HCT116 (cell line): ENCODE results near the gene CYP2E1. TPM values are rescaled to one million over a fixed set of nuclear protein-coding genes. Genes with fewer than 3 reads are reported as not detected.

Experiments
- ATAC-seq: fragments of 200-7000 bp; cut with Tn5 transposase; 2 replicates; pipeline ENCODE4 v1.9.1; 2020; ENCODE audit warnings: mild to moderate bottlenecking, moderate library complexity
- BruUV-seq: library from RNA; stranded (reverse); fragments of 400-500 nt; replicated peaks from 2 replicates; lab custom pipeline; 2021; lab: Mats Ljungman, UMichigan
- CTCF ChIA-PET: fragments of 300-600 bp; sonication (Branson Sonifier 250); formaldehyde crosslinking; loops from one replicate; lab custom pipeline; 2021; ENCODE audit warnings: antibody characterized with exemption; lab: Charles Lee
- POLR2A ChIA-PET: fragments of 300-600, 350-600 bp; sonication (Branson Sonifier 250); formaldehyde crosslinking; loops from one replicate; lab custom pipeline; 2021; ENCODE audit warnings: antibody characterized with exemption; lab: Charles Lee
- RAD21 ChIA-PET, 2 experiments: fragments of 300-600 bp; sonication (Branson Sonifier 250); formaldehyde crosslinking; loops; one replicate each; lab custom pipeline; 2023; ENCODE audit warnings: low total read pairs in 2 of 2; ENCODE audit not compliant: uncharacterized antibody in 2 of 2, unreplicated experiment in 2 of 2, low non-redundant PET in 1 of 2; lab: Charles Lee
- DNase-seq: peaks from one replicate; pipeline ENCODE4 v3.0.0-alpha.2; 2010; ENCODE audit warnings: low read depth, low spot score
- H2AFZ ChIP-seq: fragments of 200-600 bp; shearing (Covaris generic), sonication (generic); 2 replicates; pipeline ENCODE4 v1.6.1; 2017; ENCODE audit warnings: low read depth, mixed run types, mixed read lengths, antibody characterized with exemption, low read length; ENCODE audit not compliant: poor library complexity, severe bottlenecking
- H3K27ac ChIP-seq: 2 replicates; pipeline ENCODE4 v1.5.1; 2012; ENCODE audit warnings: low read depth, low read length
- H3K27me3 ChIP-seq: fragments of 200-600 bp; sonication (generic); 2 replicates; pipeline ENCODE4 v1.6.1; 2016; ENCODE audit warnings: mixed run types, low read length, mixed read lengths; ENCODE audit not compliant: insufficient read depth
- H3K36me3 ChIP-seq, 2 experiments: fragments of 200-500 bp in 1 of 2; fragments of 200-600 bp in 1 of 2; sonication (Bioruptor generic) in 1 of 2; sonication (generic) in 1 of 2; 2 replicates each; pipeline versions ENCODE4 v1.5.1 to v1.6.1; 2014 to 2016; ENCODE audit warnings: low read length in 2 of 2, inconsistent platforms in 1 of 2, mixed read lengths in 1 of 2, mixed run types in 1 of 2; ENCODE audit not compliant: insufficient read depth in 2 of 2, control insufficient read depth in 1 of 2
- H3K4me1 ChIP-seq, 2 experiments: fragments of 200-600 bp in 1 of 2; sonication (generic) in 1 of 2; 2 replicates each; pipeline versions ENCODE4 v1.5.1 to v1.6.1; 2012 to 2017; ENCODE audit warnings: low read length in 2 of 2, inconsistent platforms in 1 of 2, mild to moderate bottlenecking in 1 of 2, mixed read lengths in 1 of 2, mixed run types in 1 of 2, moderate library complexity in 1 of 2; ENCODE audit not compliant: insufficient read depth in 2 of 2, control insufficient read depth in 1 of 2
- H3K4me2 ChIP-seq: fragments of 200-600 bp; sonication (generic); 2 replicates; pipeline ENCODE4 v1.6.1; 2017; ENCODE audit warnings: mixed run types, low read length, mixed read lengths
- H3K4me3 ChIP-seq, 2 experiments: fragments of 200-600 bp in 1 of 2; sonication (generic) in 1 of 2; replicated peaks in 1 of 2; 2 replicates each; pipeline ENCODE4 v1.5.1; 2011 to 2016; ENCODE audit warnings: low read length in 2 of 2, control low read depth in 1 of 2, low read depth in 1 of 2, mild to moderate bottlenecking in 1 of 2, mixed read lengths in 1 of 2, mixed run types in 1 of 2
- H3K79me2 ChIP-seq: fragments of 200-600 bp; sonication (generic); 2 replicates; pipeline ENCODE4 v1.6.1; 2017; ENCODE audit warnings: mild to moderate bottlenecking, mixed run types, low read length, moderate library complexity, mixed read lengths; ENCODE audit not compliant: insufficient read depth
- H3K9ac ChIP-seq: fragments of 200-600 bp; sonication (generic); 2 replicates; pipeline ENCODE4 v1.6.1; 2016; ENCODE audit warnings: low read length, mixed read lengths
- H3K9me2 ChIP-seq: fragments of 200-600 bp; sonication (generic), shearing (Covaris generic); 2 replicates; pipeline ENCODE4 v1.6.1; 2017; ENCODE audit warnings: mixed run types, mild to moderate bottlenecking, moderate library complexity; ENCODE audit not compliant: insufficient read depth
- H3K9me3 ChIP-seq, 2 experiments: fragments of 200-500 bp in 1 of 2; fragments of 200-600 bp in 1 of 2; sonication (Bioruptor generic) in 1 of 2; sonication (generic) in 1 of 2; 2 replicates each; pipeline ENCODE4 v1.6.1; 2014 to 2017; ENCODE audit warnings: low read length in 2 of 2, mixed read lengths in 2 of 2, inconsistent platforms in 1 of 2, low read depth in 1 of 2, mild to moderate bottlenecking in 1 of 2, mixed run types in 1 of 2, moderate library complexity in 1 of 2; ENCODE audit not compliant: control insufficient read depth in 1 of 2, insufficient read depth in 1 of 2
- H4K20me1 ChIP-seq: fragments of 200-600 bp; sonication (generic), shearing (Covaris generic); 2 replicates; pipeline ENCODE4 v1.6.1; 2017; ENCODE audit warnings: mixed run types, mild to moderate bottlenecking, moderate library complexity; ENCODE audit not compliant: insufficient read depth
- CBX3 ChIP-seq: IDR thresholded peaks from 2 replicates; pipeline ENCODE4 v1.6.1; 2012; ENCODE audit warnings: low read depth
- CEBPB ChIP-seq: IDR thresholded peaks from 2 replicates; pipeline ENCODE4 v1.6.1; 2012; ENCODE audit warnings: low read depth
- EGR1 ChIP-seq: IDR thresholded peaks from 2 replicates; pipeline ENCODE4 v1.6.1; 2012; ENCODE audit warnings: low read depth
- EZH2 ChIP-seq: fragments of 200-600 bp; sonication (generic); IDR thresholded peaks from 2 replicates; pipeline ENCODE4 v1.6.1; 2017; ENCODE audit warnings: antibody characterized with exemption, mixed run types
- FOSL1 ChIP-seq: IDR thresholded peaks from 2 replicates; pipeline ENCODE4 v1.6.1; 2012; ENCODE audit warnings: low read depth
- JUND ChIP-seq: IDR thresholded peaks from 2 replicates; pipeline ENCODE4 v1.6.1; 2012
- POLR2A ChIP-seq: IDR thresholded peaks from 2 replicates; pipeline ENCODE4 v1.7.0; 2011; ENCODE audit warnings: borderline replicate concordance; ENCODE audit not compliant: insufficient read depth, insufficient read length; ENCODE audit errors: extremely low read depth
- RAD21 ChIP-seq: IDR thresholded peaks from 2 replicates; pipeline ENCODE4 v1.6.1; 2012; ENCODE audit warnings: low read depth, mild to moderate bottlenecking
- SP1 ChIP-seq: IDR thresholded peaks from 2 replicates; pipeline ENCODE4 v1.6.1; 2012; ENCODE audit warnings: low read depth
- SRF ChIP-seq: IDR thresholded peaks from 2 replicates; pipeline ENCODE4 v1.6.1; 2012; ENCODE audit warnings: low read depth
- YY1 ChIP-seq: IDR thresholded peaks from 2 replicates; pipeline ENCODE4 v1.6.1; 2011; ENCODE audit warnings: low read length, low read depth, moderate library complexity, mild to moderate bottlenecking; ENCODE audit not compliant: insufficient replicate concordance; ENCODE audit errors: extremely low read depth
- ZFX ChIP-seq: fragments of 450-650 bp; IDR thresholded peaks from 2 replicates; pipeline ENCODE4 v1.6.1; 2017
- ZNF274 ChIP-seq: fragments of 200-500 bp; sonication (Bioruptor generic); IDR thresholded peaks from 2 replicates; pipeline ENCODE4 v1.6.1; 2014; ENCODE audit warnings: mild to moderate bottlenecking, low read depth, low read length, inconsistent platforms
- intact Hi-C: fragments of 100-400 bp; cut with micrococcal nuclease; formaldehyde crosslinking; loops from 2 replicates; pipeline ENCODE4 v1.10.0; 2022
- total RNA-seq: library from RNA; stranded (reverse); gene quantifications from one replicate; pipeline ENCODE4 v1.2.1, GENCODE V29; 2021; ENCODE audit not compliant: unreplicated experiment
- TF ChIP-seq, protein P1 (sequence below): IDR thresholded peaks from 2 replicates; pipeline ENCODE4 v1.6.1; 2011; ENCODE audit warnings: mild to moderate bottlenecking, low read length, moderate library complexity; ENCODE audit not compliant: insufficient replicate concordance; ENCODE audit errors: extremely low read depth
- TF ChIP-seq, protein P2 (sequence below): IDR thresholded peaks from 2 replicates; pipeline ENCODE4 v1.6.1; 2012
- TF ChIP-seq, protein P3 (sequence below): IDR thresholded peaks from 2 replicates; pipeline ENCODE4 v1.6.1; 2012; ENCODE audit warnings: low read depth
- TF ChIP-seq, protein P4 (sequence below), 3 experiments: fragments of 200-600 bp in 1 of 3; sonication (generic) in 1 of 3; IDR thresholded peaks in 2 of 3; conservative IDR thresholded peaks in 1 of 3; 2 replicates each; pipeline ENCODE4 v1.5.1; 2012 to 2017; ENCODE audit warnings: low read depth in 2 of 3, low read length in 2 of 3, antibody characterized with exemption in 1 of 3, borderline replicate concordance in 1 of 3, control low read depth in 1 of 3, mild to moderate bottlenecking in 1 of 3, mixed read lengths in 1 of 3, mixed run types in 1 of 3, moderate library complexity in 1 of 3; ENCODE audit not compliant: insufficient read depth in 1 of 3

CYP2E1 gene
- total RNA-seq, 1 experiment from 2014 or later: 1.5 TPM

DNA sequence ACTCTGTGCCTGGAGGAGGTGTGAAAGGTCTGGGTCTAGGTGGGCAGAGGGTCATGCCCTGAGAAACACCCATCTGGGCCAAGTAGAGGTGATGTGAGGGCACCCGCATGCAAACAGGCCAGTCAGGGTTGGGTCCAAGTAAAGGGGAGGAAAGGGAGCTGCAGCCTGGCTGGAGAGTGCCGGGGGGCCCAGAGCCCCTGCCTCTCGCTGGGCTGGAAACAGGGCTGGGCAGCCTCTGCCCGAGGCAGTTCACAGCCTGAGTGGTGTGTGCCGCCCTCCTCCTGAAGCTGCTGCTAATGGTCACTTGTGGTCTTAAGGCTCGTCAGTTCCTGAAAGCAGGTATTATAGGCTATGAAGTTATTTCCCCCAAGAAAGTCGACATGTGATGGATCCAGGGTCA is 7.3 kb downstream of the CYP2E1 start:
- no peaks in the 10 kb centered on the region for H3K36me3 ChIP-seq
- intact Hi-C loops: no loop called here
- peaks cover 0 to 3% of the 10 kb centered on the region in 2 experiments; a peak in 1 of 4 replicates for H3K4me1 ChIP-seq
- TF ChIP-seq ZFX (no peak), RAD21 (no peak), ZNF274 (no peak), JUND (no peak), EZH2 (no peak), SP1 (no peak), SRF (no peak), YY1 (no peak), CEBPB (no peak), FOSL1 (no peak), POLR2A (no peak), EGR1 (no peak), CBX3 (no peak)
- TF ChIP-seq, protein P1, sequence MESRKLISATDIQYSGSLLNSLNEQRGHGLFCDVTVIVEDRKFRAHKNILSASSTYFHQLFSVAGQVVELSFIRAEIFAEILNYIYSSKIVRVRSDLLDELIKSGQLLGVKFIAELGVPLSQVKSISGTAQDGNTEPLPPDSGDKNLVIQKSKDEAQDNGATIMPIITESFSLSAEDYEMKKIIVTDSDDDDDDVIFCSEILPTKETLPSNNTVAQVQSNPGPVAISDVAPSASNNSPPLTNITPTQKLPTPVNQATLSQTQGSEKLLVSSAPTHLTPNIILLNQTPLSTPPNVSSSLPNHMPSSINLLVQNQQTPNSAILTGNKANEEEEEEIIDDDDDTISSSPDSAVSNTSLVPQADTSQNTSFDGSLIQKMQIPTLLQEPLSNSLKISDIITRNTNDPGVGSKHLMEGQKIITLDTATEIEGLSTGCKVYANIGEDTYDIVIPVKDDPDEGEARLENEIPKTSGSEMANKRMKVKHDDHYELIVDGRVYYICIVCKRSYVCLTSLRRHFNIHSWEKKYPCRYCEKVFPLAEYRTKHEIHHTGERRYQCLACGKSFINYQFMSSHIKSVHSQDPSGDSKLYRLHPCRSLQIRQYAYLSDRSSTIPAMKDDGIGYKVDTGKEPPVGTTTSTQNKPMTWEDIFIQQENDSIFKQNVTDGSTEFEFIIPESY: no peak
- TF ChIP-seq, protein P2, sequence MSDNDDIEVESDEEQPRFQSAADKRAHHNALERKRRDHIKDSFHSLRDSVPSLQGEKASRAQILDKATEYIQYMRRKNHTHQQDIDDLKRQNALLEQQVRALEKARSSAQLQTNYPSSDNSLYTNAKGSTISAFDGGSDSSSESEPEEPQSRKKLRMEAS: no peak
- TF ChIP-seq, protein P3, sequence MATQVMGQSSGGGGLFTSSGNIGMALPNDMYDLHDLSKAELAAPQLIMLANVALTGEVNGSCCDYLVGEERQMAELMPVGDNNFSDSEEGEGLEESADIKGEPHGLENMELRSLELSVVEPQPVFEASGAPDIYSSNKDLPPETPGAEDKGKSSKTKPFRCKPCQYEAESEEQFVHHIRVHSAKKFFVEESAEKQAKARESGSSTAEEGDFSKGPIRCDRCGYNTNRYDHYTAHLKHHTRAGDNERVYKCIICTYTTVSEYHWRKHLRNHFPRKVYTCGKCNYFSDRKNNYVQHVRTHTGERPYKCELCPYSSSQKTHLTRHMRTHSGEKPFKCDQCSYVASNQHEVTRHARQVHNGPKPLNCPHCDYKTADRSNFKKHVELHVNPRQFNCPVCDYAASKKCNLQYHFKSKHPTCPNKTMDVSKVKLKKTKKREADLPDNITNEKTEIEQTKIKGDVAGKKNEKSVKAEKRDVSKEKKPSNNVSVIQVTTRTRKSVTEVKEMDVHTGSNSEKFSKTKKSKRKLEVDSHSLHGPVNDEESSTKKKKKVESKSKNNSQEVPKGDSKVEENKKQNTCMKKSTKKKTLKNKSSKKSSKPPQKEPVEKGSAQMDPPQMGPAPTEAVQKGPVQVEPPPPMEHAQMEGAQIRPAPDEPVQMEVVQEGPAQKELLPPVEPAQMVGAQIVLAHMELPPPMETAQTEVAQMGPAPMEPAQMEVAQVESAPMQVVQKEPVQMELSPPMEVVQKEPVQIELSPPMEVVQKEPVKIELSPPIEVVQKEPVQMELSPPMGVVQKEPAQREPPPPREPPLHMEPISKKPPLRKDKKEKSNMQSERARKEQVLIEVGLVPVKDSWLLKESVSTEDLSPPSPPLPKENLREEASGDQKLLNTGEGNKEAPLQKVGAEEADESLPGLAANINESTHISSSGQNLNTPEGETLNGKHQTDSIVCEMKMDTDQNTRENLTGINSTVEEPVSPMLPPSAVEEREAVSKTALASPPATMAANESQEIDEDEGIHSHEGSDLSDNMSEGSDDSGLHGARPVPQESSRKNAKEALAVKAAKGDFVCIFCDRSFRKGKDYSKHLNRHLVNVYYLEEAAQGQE: no peak
- TF ChIP-seq, protein P4, sequence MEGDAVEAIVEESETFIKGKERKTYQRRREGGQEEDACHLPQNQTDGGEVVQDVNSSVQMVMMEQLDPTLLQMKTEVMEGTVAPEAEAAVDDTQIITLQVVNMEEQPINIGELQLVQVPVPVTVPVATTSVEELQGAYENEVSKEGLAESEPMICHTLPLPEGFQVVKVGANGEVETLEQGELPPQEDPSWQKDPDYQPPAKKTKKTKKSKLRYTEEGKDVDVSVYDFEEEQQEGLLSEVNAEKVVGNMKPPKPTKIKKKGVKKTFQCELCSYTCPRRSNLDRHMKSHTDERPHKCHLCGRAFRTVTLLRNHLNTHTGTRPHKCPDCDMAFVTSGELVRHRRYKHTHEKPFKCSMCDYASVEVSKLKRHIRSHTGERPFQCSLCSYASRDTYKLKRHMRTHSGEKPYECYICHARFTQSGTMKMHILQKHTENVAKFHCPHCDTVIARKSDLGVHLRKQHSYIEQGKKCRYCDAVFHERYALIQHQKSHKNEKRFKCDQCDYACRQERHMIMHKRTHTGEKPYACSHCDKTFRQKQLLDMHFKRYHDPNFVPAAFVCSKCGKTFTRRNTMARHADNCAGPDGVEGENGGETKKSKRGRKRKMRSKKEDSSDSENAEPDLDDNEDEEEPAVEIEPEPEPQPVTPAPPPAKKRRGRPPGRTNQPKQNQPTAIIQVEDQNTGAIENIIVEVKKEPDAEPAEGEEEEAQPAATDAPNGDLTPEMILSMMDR (IDR thresholded peaks at IDR 0.05 in 2 of 3, conservative IDR thresholded peaks at IDR 0.05 in 1 of 3; ENCODE audit: borderline replicate concordance in 1 of 3, insufficient read depth in 1 of 3, low read depth in 2 of 3, low read length in 2 of 3): no peak
- no peaks in the 10 kb centered on the region for H3K27me3 ChIP-seq
- ChIA-PET RAD21 (no interaction called here), CTCF (no interaction called here), POLR2A (no interaction called here)
- H3K9ac ChIP-seq: no peak overlapping the region
- H3K27ac ChIP-seq: no peak overlapping the region
- ATAC-seq (no peak), DNase-seq (no peak)
- no peaks in the 10 kb centered on the region for H4K20me1 ChIP-seq
- no TSS peak for BruUV-seq
- no peaks in the 10 kb centered on the region for H3K9me3 ChIP-seq
- H3K4me3 ChIP-seq: no peak overlapping the region
- H3K9me2 ChIP-seq: no peaks in the 10 kb centered on the region
- H3K79me2 ChIP-seq: no peaks in the 10 kb centered on the region
- no peak overlapping the region for H2AFZ ChIP-seq
- no peak overlapping the region for H3K4me2 ChIP-seq
